Activated B cell treated with CpG ODN at 0.5 μM for 24 hours (primary cell): ENCODE results near the gene ARTN. TPM values are rescaled to one million over a fixed set of nuclear protein-coding genes. Genes with fewer than 3 reads are reported as not detected.

Experiments used
- ATAC-seq: fragments of 200-7000 bp; cut with Tn5 transposase; one replicate; pipeline ENCODE4 v1.10.0; 2021; ENCODE audit warnings: low read depth, mild to moderate bottlenecking, moderate library complexity
- CTCF ChIA-PET: fragments of 350-600 bp; sonication (Branson Sonifier 250); formaldehyde crosslinking; loops from one replicate; lab custom pipeline; 2021; ENCODE audit warnings: antibody characterized with exemption; lab: Charles Lee
- POLR2A ChIA-PET: fragments of 350-600 bp; sonication (Branson Sonifier 250); formaldehyde crosslinking; loops from one replicate; lab custom pipeline; 2021; ENCODE audit warnings: antibody characterized with exemption; lab: Charles Lee
- DNase-seq: peaks from one replicate; pipeline ENCODE4 v3.0.0; 2022
- H3K27ac Mint-ChIP-seq: one replicate; pipeline ENCODE4 v1.8.0; 2020; ENCODE audit warnings: mixed read lengths
- H3K27me3 Mint-ChIP-seq: one replicate; pipeline ENCODE4 v1.8.0; 2021; ENCODE audit warnings: mixed read lengths
- H3K36me3 Mint-ChIP-seq: one replicate; pipeline ENCODE4 v1.8.0; 2021; ENCODE audit warnings: low read depth, mixed read lengths
- H3K4me1 Mint-ChIP-seq: one replicate; pipeline ENCODE4 v1.8.0; 2021; ENCODE audit warnings: mixed read lengths
- H3K4me3 Mint-ChIP-seq: one replicate; pipeline ENCODE4 v1.8.0; 2020; ENCODE audit warnings: mild to moderate bottlenecking, mixed read lengths
- H3K9me3 Mint-ChIP-seq: one replicate; pipeline ENCODE4 v1.8.0; 2020; ENCODE audit warnings: mixed read lengths
- CTCF ChIP-seq: fragments of 200-600 bp; IDR thresholded peaks from one replicate; pipeline ENCODE4 v1.8.0; 2022; ENCODE audit warnings: antibody characterized with exemption, mild to moderate bottlenecking
- intact Hi-C: fragments of 100-400 bp; cut with micrococcal nuclease; formaldehyde crosslinking; loops from one replicate; pipeline ENCODE4 v1.15.1; 2024
- total RNA-seq: library from RNA; stranded (reverse); gene quantifications from 2 replicates; pipeline ENCODE4 v1.2.3, GENCODE V29; 2022

ARTN gene
- total RNA-seq, 1 donor from 2014 or later, result 0.20 TPM

- ATAC-seq, result peak; percentile 89
- no peaks in the 10 kb centered on the region for H3K9me3 Mint-ChIP-seq
- peaks cover 35% of the 10 kb centered on the region for H3K4me1 Mint-ChIP-seq
- no peak for TF ChIP-seq CTCF
- no peaks in the 10 kb centered on the region for H3K27me3 Mint-ChIP-seq
- peaks cover 32% of the 10 kb centered on the region for H3K36me3 Mint-ChIP-seq
- H3K4me3 Mint-ChIP-seq, result peak within 1 kb of the TSS; percentile 98
- H3K27ac Mint-ChIP-seq, result peak within 1 kb of the TSS; percentile 87
- POLR2A ChIA-PET, result interaction anchor here (0.7 to 1.6 kb wide), 8 partner anchors 23 to 704 kb away, joined by 3 to 6 read pairs (median 4); partner anchors contain the start of genes ARMH1, IPO13, KDM4A and TMEM53
- CTCF ChIA-PET, result interaction anchor here (1.0 to 1.8 kb wide), 2 partner anchors 22 to 35 kb away, joined by 3 to 4 read pairs; partner anchors contain the start of gene CCDC24
- intact Hi-C loops, result loop anchor here (1.0 to 10.0 kb wide), 5 partner anchors 24 to 1635 kb away; partner anchors contain the start of genes CDC20, DMAP1, FOXJ3 and IPO13
- DNase-seq, result peak; percentile 79
Measured at GRCh38 chr1:43969746-43970466, 36.3 kb downstream of the ARTN start, which contains the start of gene DPH2. Gene DPH2 (plus strand): TSS chr1:43970010. CDS start chr1:43970176, 166 bp downstream.

GRCh38 chr1:43970502-43970901 is 36.9 kb downstream of the ARTN start:
- CTCF ChIA-PET, result interaction anchor here (1.8 kb wide), 1 partner anchor 36 kb away, joined by 4 read pairs; no protein-coding TSS in a partner anchor

GRCh38 chr1:43970911-43971310 is 37.3 kb downstream of the ARTN start:
- ChIA-PET POLR2A (interaction anchor here (0.5 to 1.6 kb wide), 4 partner anchors 24 to 414 kb away, joined by 3 to 6 read pairs (median 3); partner anchors contain the start of gene IPO13), CTCF (interaction anchor here (1.8 kb wide), 1 partner anchor 36 kb away, joined by 4 read pairs; no protein-coding TSS in a partner anchor)
- Mint-ChIP-seq H3K27me3 (no peaks in the 10 kb centered on the region), H3K27ac (no peak overlapping the region), H3K4me1 (peaks cover 41% of the 10 kb centered on the region), H3K36me3 (peaks cover 34% of the 10 kb centered on the region), H3K9me3 (no peaks in the 10 kb centered on the region), H3K4me3 (peak overlapping the region; percentile 98)
- intact Hi-C loops, result loop anchor here (10.0 kb wide), 4 partner anchors 244 to 1636 kb away; partner anchors contain the start of genes CDC20, DMAP1, FOXJ3 and PPCS
- ATAC-seq, result no peak
- DNase-seq, result no peak
- TF ChIP-seq CTCF, result no peak

More at GRCh38 chr1:43970502-43970901, 36.9 kb downstream of the ARTN start:
- ATAC-seq (no peak), DNase-seq (no peak)
- Mint-ChIP-seq H3K36me3 (peaks cover 34% of the 10 kb centered on the region), H3K27me3 (no peaks in the 10 kb centered on the region), H3K9me3 (no peaks in the 10 kb centered on the region), H3K27ac (peak overlapping the region; percentile 87), H3K4me3 (peak overlapping the region; percentile 98), H3K4me1 (peaks cover 37% of the 10 kb centered on the region)
- intact Hi-C loops, result loop anchor here (10.0 kb wide), 4 partner anchors 244 to 1636 kb away; partner anchors contain the start of genes CDC20, DMAP1, FOXJ3 and PPCS
- no peak for TF ChIP-seq CTCF
- POLR2A ChIA-PET, result interaction anchor here (0.5 to 1.6 kb wide), 5 partner anchors 24 to 413 kb away, joined by 3 to 6 read pairs (median 3); partner anchors contain the start of gene IPO13

- H3K27me3 Mint-ChIP-seq, result no peaks in the 10 kb centered on the region
- no peaks in the 10 kb centered on the region for H3K9me3 Mint-ChIP-seq
- intact Hi-C loops, result loop anchor here (10.0 kb wide), 4 partner anchors 243 to 1637 kb away; partner anchors contain the start of genes CDC20, DMAP1, FOXJ3 and PPCS
- ChIA-PET CTCF (interaction anchor here (1.8 kb wide), 1 partner anchor 37 kb away, joined by 4 read pairs; no protein-coding TSS in a partner anchor), POLR2A (interaction anchor here (0.6 to 1.6 kb wide), 2 partner anchors 25 kb away, joined by 3 to 6 read pairs; partner anchors contain the start of gene IPO13)
- peaks cover 37% of the 10 kb centered on the region for H3K36me3 Mint-ChIP-seq
- no peak overlapping the region for H3K27ac Mint-ChIP-seq
- H3K4me3 Mint-ChIP-seq, result no peak overlapping the region
- ATAC-seq (no peak), DNase-seq (no peak)
- no peak for TF ChIP-seq CTCF
- peaks cover 47% of the 10 kb centered on the region for H3K4me1 Mint-ChIP-seq
Measured at GRCh38 chr1:43971336-43971980, 37.9 kb downstream of the ARTN start.
